Measurements from ENCODE around the gene FGR. TPM values are rescaled to one million over a fixed set of nuclear protein-coding genes. Genes with fewer than 3 reads are reported as not detected.

FGR gene
- total RNA-seq, 1 experiment from 2014 or later: not detected

- H3K27ac ChIP-seq (ENCODE audit: low read depth, low read length): peak overlapping the region; percentile 50
- ChIA-PET RAD21 (ENCODE audit: low non-redundant PET in 1 of 2, low total read pairs in 2 of 2, uncharacterized antibody in 2 of 2, unreplicated experiment in 2 of 2) (interaction anchor here in 1 of 2 experiments (1.1 to 1.3 kb wide), 2 partner anchors 53 to 66 kb away, joined by 3 read pairs; partner anchors contain the start of gene FAM76A), POLR2A (interaction anchor here (0.8 to 2.0 kb wide), 8 partner anchors 13 to 158 kb away, joined by 3 to 7 read pairs (median 3); partner anchors contain the start of genes FAM76A, PPP1R8 and STX12), CTCF (interaction anchor here (0.8 to 1.1 kb wide), 4 partner anchors 10 to 1205 kb away, joined by 3 to 4 read pairs (median 3); no protein-coding TSS in a partner anchor)
- H3K36me3 ChIP-seq (ENCODE audit: control insufficient read depth in 1 of 2, insufficient read depth in 2 of 2, low read length in 2 of 2): no peaks in the 10 kb centered on the region
- DNase-seq (ENCODE audit: low read depth, low spot score): no peak
- intact Hi-C loops (cut with micrococcal nuclease): loop anchor here (5.0 kb wide), 1 partner anchor 160 kb away; the partner anchor contains the start of gene PPP1R8
- no peaks in the 10 kb centered on the region for H3K79me2 ChIP-seq (ENCODE audit: insufficient read depth, low read length)
- TF ChIP-seq POLR2A (IDR thresholded peaks at IDR 0.05; ENCODE audit: borderline replicate concordance, extremely low read depth, insufficient read depth, insufficient read length) (no peak), SP1 (IDR thresholded peaks at IDR 0.05; ENCODE audit: low read depth) (peak; percentile 13; the same call in 1 of the 2 replicates)
- no peaks in the 10 kb centered on the region for H3K9me3 ChIP-seq (ENCODE audit: control insufficient read depth in 1 of 2, insufficient read depth in 1 of 2, low read depth in 1 of 2, low read length in 2 of 2)
- H3K4me3 ChIP-seq (replicated peaks in 1 of 2; ENCODE audit: low read depth in 1 of 2, low read length in 2 of 2): peak overlapping the region; percentile 41 to 56
- H3K9me2 ChIP-seq (ENCODE audit: insufficient read depth): no peaks in the 10 kb centered on the region
- 0 out of 2 replicates have a peak, but pooled peaks have one; percentile 2 for ATAC-seq
- H3K27me3 ChIP-seq (ENCODE audit: insufficient read depth, low read length): no peaks in the 10 kb centered on the region
- H3K4me1 ChIP-seq (ENCODE audit: control insufficient read depth in 1 of 2, insufficient read depth in 2 of 2, low read length in 2 of 2): peaks cover 12 to 40% of the 10 kb centered on the region in 2 experiments; a peak in 3 of 4 replicates
- peak overlapping the region; percentile 59 for H2AFZ ChIP-seq (ENCODE audit: low read depth, low read length, poor library complexity, severe bottlenecking)
- no TSS peak for BruUV-seq (replicated peaks)
- peak overlapping the region; percentile 77 for H3K4me2 ChIP-seq (ENCODE audit: low read length)
- peak overlapping the region; percentile 34 for H3K9ac ChIP-seq (ENCODE audit: low read length)
- no peaks in the 10 kb centered on the region for H4K20me1 ChIP-seq (ENCODE audit: insufficient read depth)
These were observed 37.7 kb upstream of the FGR start for GRCh38 chr1:27672750-27673112.

GRCh38 chr1:27671964-27672749 is 37.2 kb upstream of the FGR start, which contains the start of gene IFI6:
Gene IFI6 (minus strand): TSS chr1:27672192. CDS start chr1:27669314, 2,878 bp downstream.
- peak within 1 kb of the TSS; percentile 77 for H3K4me2 ChIP-seq (ENCODE audit: low read length)
- no peaks in the 10 kb centered on the region for H4K20me1 ChIP-seq (ENCODE audit: insufficient read depth)
- no peaks in the 10 kb centered on the region for H3K79me2 ChIP-seq (ENCODE audit: insufficient read depth, low read length)
- peak within 1 kb of the TSS; percentile 34 for H3K9ac ChIP-seq (ENCODE audit: low read length)
- ChIA-PET RAD21 (ENCODE audit: low non-redundant PET in 1 of 2, low total read pairs in 2 of 2, uncharacterized antibody in 2 of 2, unreplicated experiment in 2 of 2) (interaction anchor here in 1 of 2 experiments (0.5 to 1.3 kb wide), 3 partner anchors 15 to 65 kb away, joined by 3 read pairs; partner anchors contain the start of gene FAM76A), CTCF (interaction anchor here (0.8 to 1.1 kb wide), 4 partner anchors 9 to 1205 kb away, joined by 3 to 4 read pairs (median 3); no protein-coding TSS in a partner anchor), POLR2A (interaction anchor here (0.8 to 2.0 kb wide), 10 partner anchors 13 to 159 kb away, joined by 3 to 7 read pairs (median 3); partner anchors contain the start of genes FAM76A, PPP1R8 and STX12)
- peak within 1 kb of the TSS; percentile 50 for H3K27ac ChIP-seq (ENCODE audit: low read depth, low read length)
- H3K4me3 ChIP-seq (replicated peaks in 1 of 2; ENCODE audit: low read depth in 1 of 2, low read length in 2 of 2): peak within 1 kb of the TSS; percentile 41 to 56
- no peaks in the 10 kb centered on the region for H3K27me3 ChIP-seq (ENCODE audit: insufficient read depth, low read length)
- H3K9me2 ChIP-seq (ENCODE audit: insufficient read depth): no peaks in the 10 kb centered on the region
- H3K9me3 ChIP-seq (ENCODE audit: control insufficient read depth in 1 of 2, insufficient read depth in 1 of 2, low read depth in 1 of 2, low read length in 2 of 2): no peaks in the 10 kb centered on the region
- BruUV-seq (replicated peaks): no TSS peak
- peak within 1 kb of the TSS; percentile 59 for H2AFZ ChIP-seq (ENCODE audit: low read depth, low read length, poor library complexity, severe bottlenecking)
- intact Hi-C loops (cut with micrococcal nuclease): loop anchor here (5.0 kb wide), 1 partner anchor 160 kb away; the partner anchor contains the start of gene PPP1R8
- ATAC-seq: peak; percentile 93
- peaks cover 18 to 45% of the 10 kb centered on the region in 2 experiments for H3K4me1 ChIP-seq (ENCODE audit: control insufficient read depth in 1 of 2, insufficient read depth in 2 of 2, low read length in 2 of 2)
- peak; percentile 79 for DNase-seq (ENCODE audit: low read depth, low spot score)
- no peaks in the 10 kb centered on the region for H3K36me3 ChIP-seq (ENCODE audit: control insufficient read depth in 1 of 2, insufficient read depth in 2 of 2, low read length in 2 of 2)
- TF ChIP-seq CBX3 (IDR thresholded peaks at IDR 0.05; ENCODE audit: low read depth) (peak; percentile 73; the same call in 1 of the 2 replicates), ZBTB33 (IDR thresholded peaks at IDR 0.05; ENCODE audit: extremely low read depth, insufficient replicate concordance, low read length) (no peak), ATF3 (IDR thresholded peaks at IDR 0.05) (no peak), EZH2 (IDR thresholded peaks at IDR 0.05) (no peak), SP1 (IDR thresholded peaks at IDR 0.05; ENCODE audit: low read depth) (peak; percentile 14; the same call in 1 of the 2 replicates), RAD21 (IDR thresholded peaks at IDR 0.05; ENCODE audit: low read depth) (peak; percentile 37; the same call in 1 of the 2 replicates), FOSL1 (IDR thresholded peaks at IDR 0.05; ENCODE audit: low read depth) (no peak), ZFX (IDR thresholded peaks at IDR 0.05) (no peak), SIN3A (IDR thresholded peaks at IDR 0.05; ENCODE audit: low read depth) (peak; percentile 42; the same call in 1 of the 2 replicates), POLR2A (IDR thresholded peaks at IDR 0.05; ENCODE audit: borderline replicate concordance, extremely low read depth, insufficient read depth, insufficient read length) (peak; percentile 61), CTCF (IDR thresholded peaks at IDR 0.05 in 2 of 3, conservative IDR thresholded peaks at IDR 0.05 in 1 of 3; ENCODE audit: borderline replicate concordance in 1 of 3, insufficient read depth in 1 of 3, low read depth in 2 of 3, low read length in 2 of 3) (peak; percentile 7 to 36 (median 34); a peak in 4 of 6 replicates), TCF7L2 (IDR thresholded peaks at IDR 0.05; ENCODE audit: borderline replicate concordance, extremely low read depth, insufficient read depth, insufficient read length) (peak; percentile 64)
